NCI-H146 treated with DMSO at 0.1 percent for 48 hours (cell line): Measurements from ENCODE around the gene CYP2R1.
"Not testable (repeated sequence)": the region's sequence is repeated elsewhere in the genome, so short reads cannot be mapped to it uniquely, and the experiment has no call there.

ENCODE experiments used
- DNase-seq: peaks from one replicate; lab custom pipeline; 2025; ENCODE audit not compliant: unreplicated experiment; lab: John Stamatoyannopoulos, UW

The CYP2R1 gene

DNA sequence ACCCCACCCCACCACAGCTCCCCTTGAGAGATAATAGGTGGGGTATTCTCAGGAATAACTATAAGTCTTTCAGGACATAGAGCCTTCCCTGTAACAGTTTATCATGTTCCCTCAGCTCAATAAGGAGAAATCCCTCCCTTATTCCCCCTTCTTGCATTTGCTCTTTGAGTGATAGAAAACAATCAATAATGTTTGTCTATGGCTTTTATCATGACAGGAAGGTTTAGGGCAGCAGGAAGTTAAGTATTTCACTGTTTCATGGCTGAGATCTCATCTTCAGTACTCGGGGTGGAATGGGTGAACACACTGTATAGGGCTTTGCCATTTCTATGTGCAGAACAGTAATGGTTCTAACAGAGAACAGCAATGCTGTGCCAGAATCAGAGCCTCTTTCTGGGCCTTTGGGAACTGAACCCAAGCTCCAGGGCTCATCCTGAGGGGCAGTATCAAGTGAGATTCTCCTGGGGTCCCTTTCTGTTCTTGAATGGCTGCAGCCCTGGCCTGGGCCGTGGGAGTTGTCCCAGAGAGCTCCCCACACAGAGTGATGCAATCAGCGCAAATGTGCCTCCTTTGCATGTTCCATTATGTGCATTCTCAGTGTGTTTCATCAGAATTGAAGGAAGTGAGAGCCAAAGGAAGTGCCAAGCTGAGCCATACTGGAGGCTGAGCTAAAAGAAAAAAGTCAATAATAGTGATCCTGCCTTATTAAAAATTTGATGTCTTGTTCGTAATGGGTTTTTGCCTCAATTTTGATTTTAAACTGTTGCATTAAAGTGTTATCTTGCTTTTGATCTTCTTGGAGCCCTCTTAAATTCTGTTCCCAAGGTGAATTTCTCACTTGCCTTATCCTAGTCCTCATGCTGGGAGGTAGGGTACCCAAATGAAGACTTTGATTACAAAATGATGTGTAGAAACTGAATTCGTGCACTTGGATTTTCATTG lies 2.9 kb upstream of the CYP2R1 start:
- no peak for DNase-seq

DNA sequence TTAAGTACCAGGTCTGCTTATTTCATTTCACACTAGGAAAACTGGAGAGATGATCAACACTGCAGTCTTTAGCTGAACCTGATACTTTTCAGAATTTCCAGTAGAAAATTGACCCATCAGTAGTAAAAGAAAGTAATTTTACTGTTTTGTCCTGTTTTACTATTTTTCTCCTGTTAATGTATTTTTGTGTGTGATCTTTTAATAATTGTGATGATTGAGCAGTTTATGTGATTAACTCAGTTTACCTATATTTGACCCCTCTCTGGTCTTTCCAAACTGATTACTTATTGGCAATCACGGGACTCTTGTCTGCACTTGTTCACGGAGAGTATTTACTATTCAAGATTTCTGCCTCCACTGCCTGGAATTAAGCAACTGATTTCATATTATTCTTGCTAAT lies 546 bp upstream of the CYP2R1 start:
- no peak for DNase-seq

DNA sequence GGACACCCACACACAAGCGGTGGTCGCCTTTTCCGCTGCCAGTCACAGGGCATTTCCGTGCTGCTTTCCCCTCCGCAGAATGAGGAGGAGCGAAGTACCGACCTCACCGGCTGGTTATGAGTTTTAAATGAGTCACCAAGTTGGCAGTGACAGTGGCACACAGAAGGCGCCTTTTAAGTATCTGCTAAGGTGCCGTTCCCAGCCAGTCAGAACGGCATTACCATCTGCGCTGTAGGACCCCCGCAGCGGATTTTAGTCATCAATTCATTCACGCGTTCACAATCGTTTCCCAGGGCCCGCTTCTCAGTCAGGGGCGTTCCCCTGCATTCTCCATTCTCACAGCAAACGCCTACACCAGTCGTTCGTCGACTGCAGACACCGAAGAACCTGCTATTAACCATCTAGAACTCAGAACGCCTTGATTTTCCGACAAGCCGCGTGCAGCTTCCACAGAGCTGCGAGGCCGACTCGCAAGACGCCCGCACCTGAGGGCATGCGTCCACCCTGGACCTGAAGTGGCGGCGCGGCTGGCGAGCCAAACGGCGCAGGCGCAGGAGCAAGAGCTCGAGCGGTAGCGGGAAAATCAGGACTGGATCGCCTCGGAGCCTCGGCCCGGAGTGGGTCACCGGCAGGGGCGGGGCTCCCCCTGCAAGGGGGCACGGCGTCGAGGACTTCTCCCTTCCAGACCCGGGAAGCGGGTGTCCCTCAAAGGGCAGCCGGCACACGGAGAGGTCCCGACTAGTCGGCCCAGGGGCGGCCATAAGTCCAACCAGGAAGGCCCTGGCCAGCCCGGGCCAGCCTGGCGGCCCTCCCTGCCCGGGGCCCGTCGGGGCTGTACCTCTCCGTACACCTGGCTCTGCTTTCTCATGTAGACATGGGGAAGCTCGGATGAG lies 642 bp downstream of the CYP2R1 start:
- DNase-seq, result no peak

DNA sequence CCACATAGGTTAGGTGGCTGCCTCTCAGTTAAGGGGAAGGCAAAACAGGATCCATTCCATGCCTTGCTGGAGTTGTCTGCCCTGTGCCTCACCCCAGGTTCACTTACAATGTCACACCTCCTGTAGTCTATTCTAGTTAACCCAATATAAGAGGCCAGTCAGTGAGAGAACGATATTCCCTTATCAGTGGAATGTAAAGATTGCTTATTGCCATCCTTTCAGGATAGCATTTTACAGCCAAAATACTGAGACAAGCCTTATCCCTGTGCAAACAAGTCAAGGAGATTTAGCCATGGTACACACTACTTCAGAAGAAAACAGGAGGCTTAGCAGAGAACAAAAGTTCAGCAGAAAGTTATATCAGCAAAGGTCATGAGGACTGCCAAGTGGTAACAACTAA lies 5.5 kb downstream of the CYP2R1 start:
- no peak for DNase-seq

DNA sequence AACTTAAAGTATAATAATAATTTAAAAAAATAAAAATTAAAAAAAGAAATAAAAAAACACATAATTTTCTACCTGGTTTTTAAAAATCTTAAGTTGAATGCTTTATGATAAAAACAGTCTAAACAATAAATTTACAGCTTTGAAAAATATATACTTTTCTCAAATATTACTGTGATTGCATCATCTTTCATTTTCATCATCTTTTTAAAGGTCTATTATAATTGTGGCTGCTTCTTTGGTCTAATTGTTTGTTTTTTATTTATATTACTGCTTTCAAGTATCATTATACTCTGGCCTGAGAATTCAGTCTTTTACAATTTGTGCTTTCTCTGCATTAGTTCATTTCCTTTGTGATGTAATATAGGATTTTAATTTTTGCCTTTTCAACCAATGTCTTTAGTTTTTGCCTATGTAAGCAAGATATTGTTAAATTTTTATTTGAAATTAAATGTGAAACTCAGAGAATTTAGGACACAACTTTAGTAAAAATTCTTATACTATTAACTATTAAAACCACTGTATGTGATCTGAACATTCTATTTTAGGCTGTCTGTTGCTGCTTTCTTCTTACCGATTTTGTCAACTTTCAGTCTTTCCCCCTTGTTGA lies 7.3 kb downstream of the CYP2R1 start:
- no peak for DNase-seq

DNA sequence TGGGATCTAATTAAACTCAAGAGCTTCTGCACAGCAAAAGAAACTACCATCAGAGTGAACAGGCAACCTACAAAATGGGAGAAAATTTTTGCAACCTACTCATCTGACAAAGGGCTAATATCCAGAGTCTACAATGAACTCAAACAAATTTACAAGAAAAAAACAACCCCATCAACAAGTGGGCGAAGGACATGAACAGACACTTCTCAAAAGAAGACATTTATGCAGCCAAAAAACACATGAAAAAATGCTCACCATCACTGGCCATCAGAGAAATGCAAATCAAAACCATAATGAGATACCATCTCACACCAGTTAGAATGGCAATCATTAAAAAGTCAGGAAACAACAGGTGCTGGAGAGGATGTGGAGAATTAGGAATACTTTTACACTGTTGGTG lies 8.3 kb downstream of the CYP2R1 start:
- not testable (repeated sequence) for DNase-seq

DNA sequence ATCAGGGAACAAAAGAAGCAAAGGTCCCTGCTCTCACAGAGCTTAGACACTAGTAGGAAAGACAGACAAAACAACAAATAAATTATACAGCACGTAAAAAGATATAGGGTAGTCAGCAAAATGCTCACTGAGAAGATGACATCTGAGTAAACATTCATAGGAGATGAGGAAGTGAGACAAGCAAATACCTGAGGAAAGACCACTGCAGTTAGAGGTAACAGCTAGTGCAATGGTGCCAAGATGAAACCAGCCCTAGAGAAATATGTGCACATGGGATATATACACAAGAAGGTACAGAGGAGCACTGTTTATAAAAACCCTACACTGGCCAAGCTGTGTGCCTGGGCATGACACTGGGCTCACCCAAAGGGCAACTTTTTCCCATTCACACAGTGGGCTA lies 9.8 kb downstream of the CYP2R1 start:
- no peak for DNase-seq

DNA sequence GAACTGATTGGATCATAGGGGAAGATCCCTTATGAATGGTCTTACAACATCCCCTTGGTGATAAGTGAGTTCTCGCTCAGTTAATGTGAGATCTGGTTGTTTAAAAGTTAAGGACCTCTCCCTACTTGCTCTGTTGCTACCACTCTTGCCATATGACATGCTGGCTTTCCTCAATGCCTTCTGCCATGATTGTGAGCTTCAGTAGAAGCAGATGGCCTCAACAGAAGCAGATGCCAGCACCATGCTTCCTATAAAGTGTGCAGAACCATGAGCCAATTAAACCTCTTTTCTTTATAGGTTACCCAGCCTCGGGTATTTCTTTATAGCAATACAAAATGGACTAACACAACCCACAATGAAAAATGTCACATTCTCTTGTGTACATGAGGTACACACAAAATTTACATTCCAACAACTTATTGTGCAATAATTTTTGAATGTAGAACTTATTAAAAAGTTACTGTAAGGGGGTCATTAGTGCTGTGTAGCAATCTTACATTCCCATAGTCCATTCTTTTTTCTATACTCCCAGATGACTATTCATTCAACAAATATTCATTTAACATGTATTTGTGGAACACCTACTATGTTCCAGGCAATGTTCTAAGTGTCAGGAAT lies 10.3 kb downstream of the CYP2R1 start:
- DNase-seq, result no peak

DNA sequence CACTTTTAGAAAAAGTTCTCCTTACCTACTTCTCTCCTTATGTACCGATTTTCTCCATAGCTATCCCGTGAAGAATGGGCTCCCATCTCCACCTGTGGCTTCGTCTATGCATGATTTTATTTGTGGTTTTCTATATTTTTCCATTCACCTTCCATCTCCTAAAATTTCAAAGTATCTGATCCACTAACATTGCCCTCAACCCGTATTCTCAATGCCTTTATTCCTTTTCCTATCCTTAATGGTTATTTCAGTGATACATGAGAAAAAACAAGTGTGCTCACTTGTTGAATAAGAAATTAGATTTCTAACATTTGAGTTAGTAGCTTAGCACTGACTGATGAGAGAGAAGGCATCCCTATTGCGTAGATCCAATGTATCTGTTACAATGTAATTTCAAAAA lies 16.9 kb downstream of the CYP2R1 start:
- DNase-seq, result no peak

DNA sequence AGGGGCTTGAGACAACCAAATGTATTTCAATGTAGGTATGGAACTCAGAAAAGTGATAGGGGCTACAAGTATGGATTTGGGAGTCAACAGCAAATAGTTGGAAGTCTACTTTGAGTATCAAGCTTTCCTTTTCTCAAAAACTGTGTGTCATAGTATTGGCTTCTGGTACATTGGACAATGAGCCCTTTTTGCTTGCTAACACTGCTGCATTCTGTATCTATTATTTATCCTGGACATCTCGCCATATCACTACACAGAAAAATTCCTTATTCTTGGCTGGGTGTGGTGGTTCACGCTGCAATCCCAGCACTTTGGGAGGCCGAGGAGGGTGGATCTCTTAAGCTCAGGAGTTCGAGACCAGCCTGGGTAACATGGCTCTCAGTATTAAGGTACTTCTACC lies 18.4 kb downstream of the CYP2R1 start:
- no peak for DNase-seq

DNA sequence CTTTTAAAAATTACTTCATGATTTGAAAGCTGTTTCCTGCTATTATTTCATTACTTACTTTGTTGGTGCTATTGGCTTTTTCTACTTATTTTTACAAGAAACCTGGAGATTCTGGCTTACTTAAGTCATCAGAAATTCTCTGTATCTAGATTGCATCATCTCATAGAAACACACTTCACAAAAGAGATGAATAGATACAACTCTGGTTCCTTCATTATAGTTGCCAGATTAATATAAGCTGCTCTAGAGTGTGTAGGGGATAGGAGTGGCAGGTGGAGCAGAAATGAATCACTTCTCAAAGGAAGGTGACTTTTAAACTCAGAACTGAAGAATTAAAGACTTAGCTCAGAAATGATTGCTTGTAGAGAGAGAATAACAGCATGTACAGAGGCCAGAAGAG lies 20.0 kb downstream of the CYP2R1 start:
- no peak for DNase-seq

DNA sequence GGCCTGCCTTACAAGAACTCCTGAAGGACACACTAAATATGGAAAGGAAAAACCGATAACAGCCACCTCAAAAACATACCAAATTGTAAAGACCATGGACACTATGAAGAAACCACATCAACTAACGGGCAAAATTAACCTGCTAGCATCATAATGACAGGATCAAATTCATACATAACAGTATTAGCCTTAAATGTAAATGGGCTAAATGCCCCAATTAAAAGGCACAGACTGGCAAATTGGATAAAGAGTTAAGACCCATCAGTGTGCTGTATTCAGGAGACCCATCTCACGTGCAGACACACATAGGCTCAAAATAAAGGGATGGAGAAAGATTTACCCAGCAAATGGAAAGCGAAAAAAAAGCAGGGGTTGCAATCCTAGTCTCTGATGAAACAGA lies 28.3 kb downstream of the CYP2R1 start:
- DNase-seq, result not testable (repeated sequence)

DNA sequence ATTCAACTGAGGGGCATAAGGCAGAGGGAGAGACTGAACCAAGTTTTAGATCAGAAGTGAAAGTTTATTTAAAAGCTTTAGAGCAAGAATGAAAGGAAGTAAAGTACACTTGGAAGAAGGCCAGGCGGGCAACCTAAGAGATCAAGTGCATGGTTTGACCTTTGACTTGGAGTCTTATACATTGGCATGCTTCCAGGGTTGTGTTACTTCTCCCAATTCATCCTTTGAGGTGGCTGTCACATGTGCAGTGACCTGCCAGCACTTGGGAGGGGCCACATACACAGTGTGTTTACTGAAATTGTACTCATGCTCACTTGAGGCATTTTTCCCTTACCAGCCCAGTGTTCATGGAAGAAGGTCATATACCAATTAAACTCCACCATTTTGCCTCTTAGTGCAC lies 30.4 kb downstream of the CYP2R1 start:
- no peak for DNase-seq

DNA sequence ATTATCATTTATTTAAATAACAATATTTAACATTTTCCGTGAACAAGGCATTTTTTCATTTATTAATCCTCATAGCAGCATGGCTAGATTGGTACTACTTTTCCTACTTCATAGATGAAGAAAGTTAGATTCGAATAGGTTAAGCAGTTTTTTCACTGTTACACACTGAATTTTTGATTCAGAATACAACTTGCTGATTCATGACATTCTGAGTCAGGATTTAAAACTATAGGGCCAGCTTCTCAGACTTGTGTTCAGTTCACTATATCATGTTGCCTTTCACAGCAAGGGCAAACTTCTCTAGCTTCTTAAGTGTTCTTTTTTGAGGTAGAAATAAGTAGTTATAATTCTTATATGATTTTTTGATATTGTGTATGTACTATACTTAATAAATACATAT lies 31.5 kb downstream of the CYP2R1 start:
- DNase-seq, result no peak

DNA sequence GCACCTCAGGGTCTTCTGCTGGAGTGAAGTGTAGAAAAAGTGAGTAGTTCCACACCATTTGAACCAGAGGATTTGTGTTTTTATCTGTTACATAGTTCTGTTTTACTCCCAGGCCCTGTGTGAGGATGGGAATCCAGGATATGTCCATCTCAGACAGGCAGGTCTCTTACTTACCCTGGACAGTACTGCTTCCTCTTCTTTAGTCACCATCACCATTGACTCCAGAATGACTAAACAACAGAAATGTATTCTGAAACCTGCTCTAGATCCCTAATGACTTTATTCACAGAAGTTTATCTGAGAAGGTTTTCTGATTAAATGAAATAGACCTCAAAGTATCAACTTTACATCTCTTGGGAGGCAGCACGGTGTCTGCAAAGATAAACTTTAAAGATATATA lies 33.6 kb downstream of the CYP2R1 start:
- DNase-seq, result no peak

DNA sequence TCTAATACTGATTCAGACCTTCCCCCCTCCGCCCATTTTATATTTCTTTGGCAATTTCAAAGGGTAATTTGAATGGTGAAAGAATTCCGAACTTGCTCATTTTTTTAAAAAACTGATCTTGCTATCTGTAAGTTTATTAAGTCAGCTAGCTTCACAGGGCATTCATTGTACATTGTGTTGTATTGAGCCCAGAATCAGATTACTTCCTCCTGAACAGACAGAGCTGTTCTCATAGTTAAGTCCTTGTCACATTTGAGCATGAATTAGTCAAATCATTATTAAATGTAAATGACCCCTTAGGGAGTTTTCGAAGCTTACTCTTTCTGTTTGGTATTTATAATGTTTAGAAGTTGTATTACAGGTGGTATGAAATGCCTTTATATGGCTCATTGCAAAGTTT lies 34.4 kb downstream of the CYP2R1 start:
- DNase-seq, result no peak

DNA sequence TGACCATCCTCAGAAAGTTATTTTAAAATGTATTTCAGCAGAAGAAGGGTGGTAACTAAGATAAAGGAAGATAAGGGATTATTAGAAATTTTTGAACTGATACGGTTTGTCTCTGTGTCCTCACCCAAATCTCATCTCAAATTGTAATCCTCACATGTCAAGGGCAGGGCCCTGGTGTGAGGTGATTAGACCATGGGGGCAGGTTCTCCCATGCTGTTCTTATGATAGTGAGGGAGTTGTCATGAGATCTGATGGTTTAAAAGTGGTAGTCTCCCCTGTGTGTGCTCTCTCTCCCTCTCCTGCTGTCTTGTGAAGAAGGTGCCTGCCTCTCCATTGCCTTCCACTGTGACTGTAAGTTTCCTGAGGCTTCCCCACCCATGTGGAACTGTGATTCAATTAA lies 36.1 kb downstream of the CYP2R1 start:
- no peak for DNase-seq

DNA sequence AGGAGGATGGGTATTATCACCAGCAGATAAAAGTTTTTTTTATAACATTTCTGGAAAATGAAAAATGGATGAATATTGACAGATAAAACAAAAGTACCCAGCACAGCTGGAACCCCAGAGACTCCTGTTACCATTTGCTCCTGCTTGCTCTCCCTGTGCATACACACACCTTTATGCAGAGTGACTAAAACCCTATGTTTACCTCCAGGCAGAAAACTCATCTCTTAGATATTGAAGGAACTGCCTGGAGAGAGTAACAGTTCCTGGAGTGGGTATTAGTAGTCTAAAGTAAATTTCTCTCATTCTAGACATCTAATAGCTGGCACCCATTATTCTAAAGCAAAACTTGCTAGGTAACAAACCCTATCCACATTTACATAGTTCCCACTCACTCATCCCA lies 38.0 kb downstream of the CYP2R1 start:
- no peak for DNase-seq

DNA sequence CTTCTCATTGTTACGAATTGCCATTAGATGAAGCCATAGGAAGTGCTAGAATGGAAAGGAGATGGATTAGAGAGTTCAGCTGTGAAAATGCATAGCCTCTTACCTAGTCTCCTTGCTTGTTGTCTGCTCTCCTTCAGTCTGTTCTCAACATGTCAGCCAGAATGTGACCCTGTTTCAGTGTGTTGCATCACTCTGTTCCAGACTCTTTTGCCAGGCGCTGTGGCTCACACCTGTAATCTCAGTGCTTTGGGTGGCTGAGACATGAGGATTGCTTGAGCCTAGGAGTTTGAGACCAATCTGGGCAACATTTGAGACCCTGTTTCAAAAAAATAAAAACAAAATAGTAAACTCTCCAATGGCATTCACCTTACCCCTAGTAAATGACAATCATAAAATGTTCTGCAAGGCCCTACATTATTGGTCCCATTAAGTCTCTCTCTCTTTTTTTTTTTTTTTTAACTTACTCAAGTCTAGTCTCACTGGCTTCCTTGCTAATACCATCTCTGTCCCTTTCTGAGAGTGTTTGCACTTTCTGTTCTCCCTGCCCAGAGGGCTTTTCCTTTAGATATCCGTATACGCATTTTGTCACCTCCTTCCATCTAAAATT lies 39.4 kb downstream of the CYP2R1 start:
- DNase-seq, result no peak

DNA sequence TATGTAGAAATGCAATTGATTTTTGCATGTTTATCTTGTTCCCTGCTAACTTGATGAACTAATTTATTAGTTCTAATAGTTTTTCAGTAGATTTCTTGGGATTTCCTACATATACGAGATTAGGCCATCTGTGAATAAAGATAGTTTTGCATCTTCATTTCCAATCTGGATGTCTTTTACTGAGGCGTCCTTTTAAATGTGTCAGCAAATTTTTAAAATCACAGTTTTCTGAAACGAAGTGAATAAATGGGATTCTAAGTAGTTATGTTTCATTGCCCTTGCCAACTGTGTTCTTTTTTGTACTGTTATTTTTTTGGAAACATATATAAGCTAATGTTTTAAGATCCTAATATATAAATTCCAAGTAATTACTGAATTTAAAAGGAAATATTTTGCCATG lies 50.0 kb downstream of the CYP2R1 start:
- DNase-seq, result no peak
